Spleen (tissue), 11 donors: ENCODE measurements around the gene ENTPD8. TPM values are rescaled to one million over a fixed set of nuclear protein-coding genes. Genes with fewer than 3 reads are reported as not detected.

ENCODE experiments used
- DNase-seq: peaks from one replicate; pipeline ENCODE4 v3.0.0-alpha.2; 2020
- H3K27ac ChIP-seq, 8 donors: fragments of 200-600 bp; sonication (generic) in 7 of 8; 1 replicate in 4 of 8; 2 replicates in 4 of 8; pipeline versions ENCODE4 v1.5.0 to v1.8.0; 2016 to 2021; ENCODE audit warnings: inconsistent platforms in 4 of 8, mild to moderate bottlenecking in 4 of 8, moderate library complexity in 1 of 8
- H3K27me3 ChIP-seq, 7 donors: fragments of 200-600 bp; sonication (generic) in 6 of 7; replicated peaks in 1 of 7; 1 replicate in 4 of 7; 2 replicates in 3 of 7; pipeline versions ENCODE4 v1.5.0 to v1.8.0; 2016 to 2021; ENCODE audit warnings: inconsistent platforms in 3 of 7, mild to moderate bottlenecking in 1 of 7
- H3K36me3 ChIP-seq, 6 donors: fragments of 200-600 bp; sonication (generic) in 5 of 6; 1 replicate in 4 of 6; 2 replicates in 2 of 6; pipeline versions ENCODE4 v1.5.0 to v1.8.0; 2016 to 2021; ENCODE audit warnings: inconsistent platforms in 2 of 6
- H3K4me1 ChIP-seq, 6 donors: fragments of 200-600 bp; sonication (generic) in 5 of 6; 1 replicate in 3 of 6; 2 replicates in 3 of 6; pipeline versions ENCODE4 v1.5.0 to v1.8.0; 2016 to 2021; ENCODE audit warnings: inconsistent platforms in 3 of 6
- H3K4me3 ChIP-seq, 8 donors: fragments of 200-600 bp; sonication (generic) in 7 of 8; 1 replicate in 4 of 8; 2 replicates in 4 of 8; pipeline versions ENCODE4 v1.5.0 to v1.8.0; 2016 to 2021; ENCODE audit warnings: inconsistent platforms in 4 of 8, mild to moderate bottlenecking in 4 of 8, moderate library complexity in 2 of 8
- H3K9me3 ChIP-seq, 8 donors: fragments of 200-600 bp; sonication (generic) in 7 of 8; 1 replicate in 4 of 8; 2 replicates in 4 of 8; pipeline versions ENCODE4 v1.5.0 to v1.8.0; 2016 to 2021; ENCODE audit warnings: inconsistent platforms in 4 of 8
- POLR2A ChIP-seq, 3 donors: fragments of 450-650 bp; IDR thresholded peaks; one replicate each; pipeline ENCODE4 v1.5.1; 2017; ENCODE audit warnings: antibody characterized with exemption in 3 of 3, mild to moderate bottlenecking in 1 of 3
- POLR2AphosphoS5 ChIP-seq, 3 donors: sonication (generic); formaldehyde crosslinking; IDR thresholded peaks; one replicate each; pipeline ENCODE4 v1.5.1; 2017; ENCODE audit warnings: antibody characterized with exemption in 3 of 3
- WGBS, 5 donors: extraction: QIAGEN DNeasy Blood & Tissue Kit in 3 of 5; methylation state at CpG; one replicate each; pipeline versions ENCODE4 v1.1.5 to v1.1.7; 2013 to 2018; 5-methylcytosine and 5-hydroxymethylcytosine counted together
- intact Hi-C: fragments of 100-400 bp; cut with DNase I; formaldehyde crosslinking; loops from one replicate; pipeline ENCODE4 v1.15.0; 2023; ENCODE audit warnings: low total_unique reads
- polyA plus RNA-seq, 3 donors: library from polyadenylated mRNA; stranded (reverse); fragments of 200-250 nt; gene quantifications; one replicate each; pipeline ENCODE4 v1.2.1, GENCODE V29; 2013
- total RNA-seq, 7 donors: library from RNA; depleted of rRNA in 3 of 7; stranded (reverse); fragments of >200 nt in 3 of 7; fragmentation: NEBNext Ultra II Directional in 4 of 7; extraction: Animal tissue kit (Norgen Biotek cat#: 25700) in 4 of 7; gene quantifications; one replicate each; pipeline versions ENCODE4 v1.1.0 to v1.2.1, GENCODE V29; 2016 to 2021
- TF ChIP-seq, protein P1 (sequence below), 11 experiments: fragments of 200-600 bp in 7 of 11; fragments of 450-650 bp in 4 of 11; sonication (generic) in 4 of 11; IDR thresholded peaks in 8 of 11; conservative IDR thresholded peaks in 3 of 11; 1 replicate in 7 of 11; 2 replicates in 4 of 11; pipeline versions ENCODE4 v1.4.0 to v1.8.0; 2016 to 2021; ENCODE audit warnings: antibody characterized with exemption in 11 of 11, inconsistent platforms in 4 of 11, mild to moderate bottlenecking in 1 of 11
- donor health status: healthy with polysubstance abuse.
- donor health status: DM: no; HTN: no; CAD: no; lungs with moderate emphysema.
- donor health status: DM: no; HTN: no; CAD: no.
- donor health status: Bipolar disorder and iron deficiency.
- donor health status: healthy.
- donor health status: DM: no; HTN: no; CAD: no.
- donor health status: DM: yes; HTN: yes; CAD: no.

Gene ENTPD8
- total and polyA plus RNA-seq, 10 donors: 0.07 to 0.37 (median 0.18) TPM; not detected in 4

DNA sequence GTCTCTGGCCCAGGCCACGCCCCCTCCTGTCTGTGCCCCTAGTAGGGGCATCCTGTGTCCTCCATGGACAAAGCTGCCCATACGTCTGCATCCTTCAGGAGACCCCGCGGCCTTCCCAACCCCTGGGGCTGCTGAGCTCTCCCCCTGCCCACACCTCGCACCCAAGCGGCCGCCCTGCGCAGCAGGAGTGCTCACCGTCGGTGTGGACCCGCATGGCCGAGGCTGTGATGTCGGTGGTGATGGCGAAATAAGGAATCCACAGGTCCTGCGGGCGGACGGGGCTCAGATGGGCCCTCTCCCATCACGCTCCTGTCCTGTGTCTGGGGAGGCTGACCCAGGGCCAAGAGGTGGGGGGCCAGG lies 22.8 kb upstream of the ENTPD8 start:
- intact Hi-C loops: no loop called here
- TF ChIP-seq POLR2AphosphoS5 (IDR thresholded peaks at IDR 0.05): no peak
- TF ChIP-seq POLR2A (IDR thresholded peaks at IDR 0.05): no peak
- TF ChIP-seq, protein P1, sequence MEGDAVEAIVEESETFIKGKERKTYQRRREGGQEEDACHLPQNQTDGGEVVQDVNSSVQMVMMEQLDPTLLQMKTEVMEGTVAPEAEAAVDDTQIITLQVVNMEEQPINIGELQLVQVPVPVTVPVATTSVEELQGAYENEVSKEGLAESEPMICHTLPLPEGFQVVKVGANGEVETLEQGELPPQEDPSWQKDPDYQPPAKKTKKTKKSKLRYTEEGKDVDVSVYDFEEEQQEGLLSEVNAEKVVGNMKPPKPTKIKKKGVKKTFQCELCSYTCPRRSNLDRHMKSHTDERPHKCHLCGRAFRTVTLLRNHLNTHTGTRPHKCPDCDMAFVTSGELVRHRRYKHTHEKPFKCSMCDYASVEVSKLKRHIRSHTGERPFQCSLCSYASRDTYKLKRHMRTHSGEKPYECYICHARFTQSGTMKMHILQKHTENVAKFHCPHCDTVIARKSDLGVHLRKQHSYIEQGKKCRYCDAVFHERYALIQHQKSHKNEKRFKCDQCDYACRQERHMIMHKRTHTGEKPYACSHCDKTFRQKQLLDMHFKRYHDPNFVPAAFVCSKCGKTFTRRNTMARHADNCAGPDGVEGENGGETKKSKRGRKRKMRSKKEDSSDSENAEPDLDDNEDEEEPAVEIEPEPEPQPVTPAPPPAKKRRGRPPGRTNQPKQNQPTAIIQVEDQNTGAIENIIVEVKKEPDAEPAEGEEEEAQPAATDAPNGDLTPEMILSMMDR (IDR thresholded peaks at IDR 0.05 in 8 of 11, conservative IDR thresholded peaks at IDR 0.05 in 3 of 11): no peak
- Histone ChIP-seq H3K4me3 (no peak overlapping the region), H3K27me3 (peaks cover 0 to 10% (median 0%) of the 10 kb centered on the region in 7 donors), H3K27ac (no peak overlapping the region), H3K9me3 (no peaks in the 10 kb centered on the region), H3K36me3 (no peaks in the 10 kb centered on the region), H3K4me1 (peaks cover 15 to 38% (median 35%) of the 10 kb centered on the region in 6 donors)
- WGBS, 5 donors: 95 to 99% (median 97%) methylated on average over 17 to 18 of the region's 18 CpGs
- DNase-seq: no peak

DNA sequence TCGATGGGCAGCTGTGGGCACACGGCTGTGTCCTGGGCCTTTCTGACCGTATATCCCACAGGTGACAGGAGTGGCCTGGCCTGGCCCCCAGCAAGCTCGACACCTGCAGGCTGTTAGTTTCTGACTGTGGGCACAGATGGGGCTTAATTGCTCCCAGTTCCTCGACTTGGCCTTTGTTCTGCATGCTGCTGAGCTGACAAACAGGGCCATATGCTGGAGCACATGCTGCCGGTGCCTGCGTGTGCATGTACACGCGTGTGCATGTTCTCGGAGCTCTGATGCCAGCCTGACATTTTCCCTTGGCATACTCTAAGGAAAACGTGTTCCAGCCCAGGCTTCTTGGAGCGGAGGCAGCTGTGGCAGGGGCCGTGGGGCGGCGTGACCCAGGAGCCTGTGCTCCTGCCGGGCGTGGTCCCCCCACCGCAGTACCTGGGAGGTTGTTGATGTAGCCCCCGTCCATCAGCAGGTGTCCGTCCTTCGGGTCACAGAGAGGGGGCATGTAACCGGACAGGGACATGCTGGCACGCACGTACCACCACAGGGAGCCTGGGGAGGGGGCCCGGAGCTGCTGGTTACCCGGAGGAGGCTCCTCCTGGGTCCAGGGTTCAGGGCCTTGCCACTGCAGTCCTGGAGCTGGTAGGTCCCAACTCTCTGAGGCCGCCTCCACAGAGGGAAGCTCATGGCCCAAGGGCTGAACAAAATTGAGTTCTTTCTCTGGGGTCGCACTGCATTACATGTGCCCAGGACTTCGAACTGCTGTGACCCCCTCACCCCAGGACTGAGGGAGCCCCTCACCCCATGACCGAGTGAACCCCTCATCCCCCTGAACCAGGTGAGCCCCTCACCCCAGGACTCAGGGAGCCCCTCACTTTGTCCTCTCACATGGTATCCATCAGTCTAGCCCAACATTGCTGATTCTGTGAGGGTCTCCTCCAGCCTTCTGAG lies 22.1 kb upstream of the ENTPD8 start:
- Histone ChIP-seq H3K4me3 (no peak overlapping the region), H3K27me3 (peaks cover 0 to 17% (median 0%) of the 10 kb centered on the region in 7 donors), H3K27ac (peak overlapping the region in 3 of 8 donors; percentile 78 to 89 (median 85)), H3K4me1 (peaks cover 19 to 44% (median 40%) of the 10 kb centered on the region in 6 donors), H3K9me3 (no peaks in the 10 kb centered on the region), H3K36me3 (no peaks in the 10 kb centered on the region)
- peak; percentile 78 for DNase-seq
- 75 to 92% (median 92%) methylated on average over 15 to 30 of the region's 30 CpGs for WGBS, 5 donors
- intact Hi-C loops: no loop called here
- TF ChIP-seq, protein P1 (IDR thresholded peaks at IDR 0.05 in 8 of 11, conservative IDR thresholded peaks at IDR 0.05 in 3 of 11): no peak
- TF ChIP-seq POLR2AphosphoS5 (IDR thresholded peaks at IDR 0.05) (no peak), POLR2A (IDR thresholded peaks at IDR 0.05) (no peak)

DNA sequence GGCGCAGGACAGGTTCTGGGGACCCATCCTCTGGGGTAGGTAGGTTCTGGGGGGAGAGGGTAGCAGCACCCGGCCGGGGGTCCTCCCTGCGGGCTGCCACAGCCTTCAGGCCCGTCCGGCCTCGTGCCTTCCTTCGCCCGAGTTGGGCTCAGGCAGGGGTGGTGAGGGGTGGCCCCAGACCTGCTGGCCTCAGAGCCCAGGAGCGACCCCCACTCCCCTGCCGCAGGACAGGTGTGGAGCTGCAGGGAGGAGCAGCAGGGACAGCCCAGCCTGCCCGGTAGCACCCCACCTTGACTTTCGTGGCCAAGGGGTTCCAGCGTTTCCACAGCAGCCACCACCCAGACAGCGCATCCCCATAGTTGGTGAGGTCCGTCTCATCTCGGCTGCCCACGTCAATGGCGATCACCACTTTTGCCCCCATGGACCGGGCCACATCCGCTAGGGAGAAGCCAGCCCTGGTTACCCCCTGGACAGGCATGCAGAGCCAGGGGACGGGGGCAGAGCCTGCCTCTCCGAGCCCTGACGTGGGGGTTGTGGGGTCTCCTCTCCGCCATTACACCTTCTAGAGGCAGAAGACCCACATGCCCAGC lies 21.3 kb upstream of the ENTPD8 start:
- Histone ChIP-seq H3K27me3 (peaks cover 0 to 19% (median 0%) of the 10 kb centered on the region in 7 donors), H3K9me3 (no peaks in the 10 kb centered on the region), H3K36me3 (peaks cover 0 to 4% (median 0%) of the 10 kb centered on the region in 6 donors), H3K4me1 (peaks cover 23 to 52% (median 47%) of the 10 kb centered on the region in 6 donors), H3K4me3 (peak overlapping the region in 5 of 8 donors; percentile 13 to 62 (median 19)), H3K27ac (peak overlapping the region in 7 of 8 donors; percentile 66 to 89 (median 72))
- no peak for TF ChIP-seq POLR2AphosphoS5 (IDR thresholded peaks at IDR 0.05)
- TF ChIP-seq POLR2A (IDR thresholded peaks at IDR 0.05): no peak
- TF ChIP-seq, protein P1 (IDR thresholded peaks at IDR 0.05 in 8 of 11, conservative IDR thresholded peaks at IDR 0.05 in 3 of 11): no peak
- WGBS, 5 donors: 91 to 93% (median 91%) methylated on average over 11 to 25 of the region's 25 CpGs
- DNase-seq: no peak
- intact Hi-C loops: no loop called here
